ENCODE results near the gene PDIA5.

PDIA5 gene

GRCh38 chr3:123159926-123160635, 93.3 kb downstream of the PDIA5 start:
- no peak for TF ChIP-seq CTCF (conservative IDR thresholded peaks at IDR 0.05; ENCODE audit: low read depth, low read length)

GRCh38 chr3:123161167-123161566, 94.3 kb downstream of the PDIA5 start:
- TF ChIP-seq CTCF (conservative IDR thresholded peaks at IDR 0.05; ENCODE audit: low read depth, low read length), result no peak; the same call in 1 of the 2 replicates
- peaks cover 7% of the 10 kb centered on the region; the same call in 1 of the 2 replicates for H3K36me3 ChIP-seq (ENCODE audit: insufficient read depth)

More at GRCh38 chr3:123159926-123160635, 93.3 kb downstream of the PDIA5 start:
- Histone ChIP-seq H2AFZ (ENCODE audit: low read depth) (no peak overlapping the region), H3K9ac (no peak overlapping the region), H3K27me3 (ENCODE audit: insufficient read depth, low read depth) (no peaks in the 10 kb centered on the region), H3K4me1 (ENCODE audit: low read depth, poor library complexity, severe bottlenecking) (no peaks in the 10 kb centered on the region), H3K79me2 (ENCODE audit: insufficient read depth, low read depth) (no peaks in the 10 kb centered on the region), H3K4me2 (no peak overlapping the region), H3K4me3 (IDR thresholded peaks at IDR 0.05; ENCODE audit: insufficient read depth, low read depth, low read length) (no peak overlapping the region), H4K20me1 (ENCODE audit: insufficient read depth) (no peaks in the 10 kb centered on the region), H3K27ac (no peak overlapping the region), H3K36me3 (ENCODE audit: insufficient read depth) (peaks cover 7% of the 10 kb centered on the region; the same call in 1 of the 2 replicates)

GRCh38 chr3:123163141-123163540, 96.3 kb downstream of the PDIA5 start:
- Histone ChIP-seq H3K9ac (no peak overlapping the region), H3K27ac (no peak overlapping the region), H4K20me1 (ENCODE audit: insufficient read depth) (no peaks in the 10 kb centered on the region), H3K27me3 (ENCODE audit: insufficient read depth, low read depth) (no peaks in the 10 kb centered on the region), H3K36me3 (ENCODE audit: insufficient read depth) (peaks cover 7% of the 10 kb centered on the region; the same call in 1 of the 2 replicates), H2AFZ (ENCODE audit: low read depth) (no peak overlapping the region), H3K4me2 (no peak overlapping the region), H3K4me1 (ENCODE audit: low read depth, poor library complexity, severe bottlenecking) (no peaks in the 10 kb centered on the region), H3K4me3 (IDR thresholded peaks at IDR 0.05; ENCODE audit: insufficient read depth, low read depth, low read length) (no peak overlapping the region), H3K79me2 (ENCODE audit: insufficient read depth, low read depth) (no peaks in the 10 kb centered on the region)
- no peak for TF ChIP-seq CTCF (conservative IDR thresholded peaks at IDR 0.05; ENCODE audit: low read depth, low read length)

More at GRCh38 chr3:123161167-123161566, 94.3 kb downstream of the PDIA5 start:
- Histone ChIP-seq H3K79me2 (ENCODE audit: insufficient read depth, low read depth) (no peaks in the 10 kb centered on the region), H2AFZ (ENCODE audit: low read depth) (no peak overlapping the region), H3K27ac (no peak overlapping the region), H3K4me2 (no peak overlapping the region), H4K20me1 (ENCODE audit: insufficient read depth) (no peaks in the 10 kb centered on the region), H3K4me3 (IDR thresholded peaks at IDR 0.05; ENCODE audit: insufficient read depth, low read depth, low read length) (no peak overlapping the region), H3K4me1 (ENCODE audit: low read depth, poor library complexity, severe bottlenecking) (no peaks in the 10 kb centered on the region), H3K9ac (no peak overlapping the region), H3K27me3 (ENCODE audit: insufficient read depth, low read depth) (no peaks in the 10 kb centered on the region)

- no peaks in the 10 kb centered on the region for H4K20me1 ChIP-seq (ENCODE audit: insufficient read depth)
- no peak overlapping the region for H3K4me3 ChIP-seq (IDR thresholded peaks at IDR 0.05; ENCODE audit: insufficient read depth, low read depth, low read length)
- H3K4me2 ChIP-seq, result no peak overlapping the region
- no peak overlapping the region for H3K27ac ChIP-seq
- TF ChIP-seq CTCF (conservative IDR thresholded peaks at IDR 0.05; ENCODE audit: low read depth, low read length), result no peak
- H3K27me3 ChIP-seq (ENCODE audit: insufficient read depth, low read depth), result no peaks in the 10 kb centered on the region
- peaks cover 7% of the 10 kb centered on the region; the same call in 1 of the 2 replicates for H3K36me3 ChIP-seq (ENCODE audit: insufficient read depth)
- no peak overlapping the region for H3K9ac ChIP-seq
- H3K79me2 ChIP-seq (ENCODE audit: insufficient read depth, low read depth), result no peaks in the 10 kb centered on the region
- no peak overlapping the region for H2AFZ ChIP-seq (ENCODE audit: low read depth)
- H3K4me1 ChIP-seq (ENCODE audit: low read depth, poor library complexity, severe bottlenecking), result no peaks in the 10 kb centered on the region
Measured at GRCh38 chr3:123165163-123165562, 98.3 kb downstream of the PDIA5 start.

Measured in KMS-11 (cell line).